ENCODE measurements around the gene RAB44.
A peak's percentile ranks its signal among the peaks of the same experiment; 100 is the strongest.

RAB44 gene

DNA sequence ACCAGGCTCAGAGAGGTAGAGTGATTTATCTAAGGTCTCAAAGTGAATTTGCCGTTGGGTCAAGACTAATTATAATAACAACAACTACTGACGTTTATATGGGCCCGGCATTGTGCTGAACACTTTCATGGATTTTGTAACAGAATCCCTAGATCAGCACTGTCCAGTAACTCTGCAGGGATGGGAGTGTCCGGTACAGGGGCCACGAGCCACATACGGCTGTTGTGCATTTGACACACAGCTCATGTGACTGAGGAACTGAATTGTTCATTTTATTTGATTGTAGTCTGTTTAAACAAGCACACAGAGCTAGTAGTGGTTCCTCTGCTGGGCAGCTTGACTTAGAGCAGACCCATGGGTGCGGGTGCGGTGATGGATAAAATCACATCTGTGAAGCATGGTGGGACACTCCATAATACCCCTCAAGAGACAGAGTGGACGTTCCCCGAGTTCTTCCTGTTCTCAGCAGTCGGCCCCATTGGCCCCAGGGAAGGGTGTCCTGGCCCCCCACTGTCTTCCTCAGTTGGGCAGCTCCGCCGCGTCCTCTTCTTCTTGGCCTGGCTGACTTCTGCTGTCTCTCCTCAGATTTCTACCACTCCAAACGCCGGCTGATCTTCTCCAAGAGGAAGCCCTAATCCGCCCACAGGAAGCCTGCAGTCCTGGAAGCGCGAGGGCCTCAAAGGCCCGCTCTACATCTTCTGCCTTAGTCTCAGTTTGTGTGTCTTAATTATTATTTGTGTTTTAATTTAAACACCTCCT, 12.3 kb upstream of the RAB44 start:
- peak overlapping the region; percentile 99 for H3K9ac ChIP-seq (ENCODE audit: low read length)
- H3K18ac ChIP-seq (ENCODE audit: low read depth in 1 of 2, low read length in 2 of 2) = no peak overlapping the region
- H3K79me1 ChIP-seq (replicated peaks; ENCODE audit: low read length, poor library complexity, severe bottlenecking) = no peaks in the 10 kb centered on the region
- no peak for DNase-seq
- H2BK5ac ChIP-seq (ENCODE audit: low read depth, low read length, poor library complexity, severe bottlenecking) = no peak overlapping the region
- H3K9me3 ChIP-seq (ENCODE audit: control insufficient read depth, low read length) = no peaks in the 10 kb centered on the region
- H2BK15ac ChIP-seq (ENCODE audit: low read depth, poor library complexity, severe bottlenecking) = peak overlapping the region; percentile 71
- no peak overlapping the region for H3K4me3 ChIP-seq (ENCODE audit: insufficient read depth in 1 of 2, low read depth in 1 of 2, low read length in 2 of 2)
- 95% methylated on average over 17 of the region's 20 CpGs for WGBS
- H3K4me2 ChIP-seq (ENCODE audit: low read length, poor library complexity, severe bottlenecking) = no peak overlapping the region
- no peak overlapping the region for H4K91ac ChIP-seq (ENCODE audit: low read length)
- no peak overlapping the region for H2BK120ac ChIP-seq (ENCODE audit: low read depth, low read length)
- H3K23ac ChIP-seq (ENCODE audit: low read length in 2 of 2) = peak overlapping the region in 1 of 2 experiments; percentile 56
- no peak overlapping the region for H3K14ac ChIP-seq (ENCODE audit: low read length in 2 of 2)
- H3K27ac ChIP-seq (ENCODE audit: low read length, poor library complexity, severe bottlenecking) = no peak overlapping the region
- H2AFZ ChIP-seq (ENCODE audit: low read depth, low read length) = no peak overlapping the region
- no peaks in the 10 kb centered on the region for H3K27me3 ChIP-seq (ENCODE audit: control insufficient read depth in 1 of 2, insufficient read depth in 1 of 2, low read length in 2 of 2)
- peaks cover 56 to 70% of the 10 kb centered on the region in 2 experiments for H3K36me3 ChIP-seq (ENCODE audit: control insufficient read depth in 1 of 2, insufficient read depth in 2 of 2, low read depth in 1 of 2, low read length in 2 of 2)
- H2AK5ac ChIP-seq (ENCODE audit: low read length, severe bottlenecking) = no peak overlapping the region
- no peak overlapping the region for H3K4ac ChIP-seq (ENCODE audit: low read depth in 1 of 2, low read length in 2 of 2)
- no peak overlapping the region for H4K8ac ChIP-seq (ENCODE audit: low read length)
- no peak overlapping the region for H2BK12ac ChIP-seq (ENCODE audit: low read length in 2 of 2)
- H3K4me1 ChIP-seq (ENCODE audit: control insufficient read depth, insufficient read depth, low read depth, low read length) = peaks cover 37% of the 10 kb centered on the region

DNA sequence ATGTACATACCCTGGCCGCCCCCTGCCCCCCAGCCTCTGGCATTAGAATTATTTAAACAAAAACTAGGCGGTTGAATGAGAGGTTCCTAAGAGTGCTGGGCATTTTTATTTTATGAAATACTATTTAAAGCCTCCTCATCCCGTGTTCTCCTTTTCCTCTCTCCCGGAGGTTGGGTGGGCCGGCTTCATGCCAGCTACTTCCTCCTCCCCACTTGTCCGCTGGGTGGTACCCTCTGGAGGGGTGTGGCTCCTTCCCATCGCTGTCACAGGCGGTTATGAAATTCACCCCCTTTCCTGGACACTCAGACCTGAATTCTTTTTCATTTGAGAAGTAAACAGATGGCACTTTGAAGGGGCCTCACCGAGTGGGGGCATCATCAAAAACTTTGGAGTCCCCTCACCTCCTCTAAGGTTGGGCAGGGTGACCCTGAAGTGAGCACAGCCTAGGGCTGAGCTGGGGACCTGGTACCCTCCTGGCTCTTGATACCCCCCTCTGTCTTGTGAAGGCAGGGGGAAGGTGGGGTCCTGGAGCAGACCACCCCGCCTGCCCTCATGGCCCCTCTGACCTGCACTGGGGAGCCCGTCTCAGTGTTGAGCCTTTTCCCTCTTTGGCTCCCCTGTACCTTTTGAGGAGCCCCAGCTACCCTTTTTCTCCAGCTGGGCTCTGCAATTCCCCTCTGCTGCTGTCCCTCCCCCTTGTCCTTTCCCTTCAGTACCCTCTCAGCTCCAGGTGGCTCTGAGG, 11.5 kb upstream of the RAB44 start:
- H3K36me3 ChIP-seq (ENCODE audit: control insufficient read depth in 1 of 2, insufficient read depth in 2 of 2, low read depth in 1 of 2, low read length in 2 of 2) = peaks cover 56 to 64% of the 10 kb centered on the region in 2 experiments
- H3K4ac ChIP-seq (ENCODE audit: low read depth in 1 of 2, low read length in 2 of 2) = no peak overlapping the region
- no peak overlapping the region for H2AFZ ChIP-seq (ENCODE audit: low read depth, low read length)
- WGBS = 91% methylated on average over 7 of the region's 11 CpGs
- H3K14ac ChIP-seq (ENCODE audit: low read length in 2 of 2) = no peak overlapping the region
- no peak overlapping the region for H3K23ac ChIP-seq (ENCODE audit: low read length in 2 of 2)
- H3K9ac ChIP-seq (ENCODE audit: low read length) = peak overlapping the region; percentile 99
- H2AK5ac ChIP-seq (ENCODE audit: low read length, severe bottlenecking) = no peak overlapping the region
- H3K79me1 ChIP-seq (replicated peaks; ENCODE audit: low read length, poor library complexity, severe bottlenecking) = no peaks in the 10 kb centered on the region
- no peak overlapping the region for H3K4me2 ChIP-seq (ENCODE audit: low read length, poor library complexity, severe bottlenecking)
- no peak overlapping the region for H3K18ac ChIP-seq (ENCODE audit: low read depth in 1 of 2, low read length in 2 of 2)
- no peak overlapping the region for H4K91ac ChIP-seq (ENCODE audit: low read length)
- H2BK120ac ChIP-seq (ENCODE audit: low read depth, low read length) = no peak overlapping the region
- H2BK12ac ChIP-seq (ENCODE audit: low read length in 2 of 2) = no peak overlapping the region
- no peaks in the 10 kb centered on the region for H3K9me3 ChIP-seq (ENCODE audit: control insufficient read depth, low read length)
- peak overlapping the region; percentile 19 for H4K8ac ChIP-seq (ENCODE audit: low read length)
- peaks cover 37% of the 10 kb centered on the region for H3K4me1 ChIP-seq (ENCODE audit: control insufficient read depth, insufficient read depth, low read depth, low read length)
- no peak for DNase-seq
- peak overlapping the region; percentile 25 for H3K27ac ChIP-seq (ENCODE audit: low read length, poor library complexity, severe bottlenecking)
- no peak overlapping the region for H2BK5ac ChIP-seq (ENCODE audit: low read depth, low read length, poor library complexity, severe bottlenecking)
- peak overlapping the region; percentile 71 for H2BK15ac ChIP-seq (ENCODE audit: low read depth, poor library complexity, severe bottlenecking)
- H3K27me3 ChIP-seq (ENCODE audit: control insufficient read depth in 1 of 2, insufficient read depth in 1 of 2, low read length in 2 of 2) = no peaks in the 10 kb centered on the region
- no peak overlapping the region for H3K4me3 ChIP-seq (ENCODE audit: insufficient read depth in 1 of 2, low read depth in 1 of 2, low read length in 2 of 2)

- no peak overlapping the region for H4K8ac ChIP-seq (ENCODE audit: low read length)
- H4K91ac ChIP-seq (ENCODE audit: low read length) = no peak overlapping the region
- peak overlapping the region; percentile 25 for H3K27ac ChIP-seq (ENCODE audit: low read length, poor library complexity, severe bottlenecking)
- peak overlapping the region in 1 of 2 experiments; percentile 61 for H3K23ac ChIP-seq (ENCODE audit: low read length in 2 of 2)
- no peak overlapping the region for H3K4me2 ChIP-seq (ENCODE audit: low read length, poor library complexity, severe bottlenecking)
- H2BK12ac ChIP-seq (ENCODE audit: low read length in 2 of 2) = no peak overlapping the region
- no peak overlapping the region for H3K4me3 ChIP-seq (ENCODE audit: insufficient read depth in 1 of 2, low read depth in 1 of 2, low read length in 2 of 2)
- peaks cover 56 to 62% of the 10 kb centered on the region in 2 experiments for H3K36me3 ChIP-seq (ENCODE audit: control insufficient read depth in 1 of 2, insufficient read depth in 2 of 2, low read depth in 1 of 2, low read length in 2 of 2)
- no peak overlapping the region for H3K18ac ChIP-seq (ENCODE audit: low read depth in 1 of 2, low read length in 2 of 2)
- DNase-seq = peak; percentile 41
- H2BK5ac ChIP-seq (ENCODE audit: low read depth, low read length, poor library complexity, severe bottlenecking) = no peak overlapping the region
- H3K9ac ChIP-seq (ENCODE audit: low read length) = peak overlapping the region; percentile 99
- H3K79me1 ChIP-seq (replicated peaks; ENCODE audit: low read length, poor library complexity, severe bottlenecking) = no peaks in the 10 kb centered on the region
- H3K4me1 ChIP-seq (ENCODE audit: control insufficient read depth, insufficient read depth, low read depth, low read length) = peaks cover 34% of the 10 kb centered on the region
- H3K9me3 ChIP-seq (ENCODE audit: control insufficient read depth, low read length) = no peaks in the 10 kb centered on the region
- no peaks in the 10 kb centered on the region for H3K27me3 ChIP-seq (ENCODE audit: control insufficient read depth in 1 of 2, insufficient read depth in 1 of 2, low read length in 2 of 2)
- H3K4ac ChIP-seq (ENCODE audit: low read depth in 1 of 2, low read length in 2 of 2) = no peak overlapping the region
- H3K14ac ChIP-seq (ENCODE audit: low read length in 2 of 2) = no peak overlapping the region
- H2BK120ac ChIP-seq (ENCODE audit: low read depth, low read length) = no peak overlapping the region
- H2AK5ac ChIP-seq (ENCODE audit: low read length, severe bottlenecking) = no peak overlapping the region
- WGBS = 92% methylated on average over 7 of the region's 10 CpGs
- no peak overlapping the region for H2BK15ac ChIP-seq (ENCODE audit: low read depth, poor library complexity, severe bottlenecking)
- H2AFZ ChIP-seq (ENCODE audit: low read depth, low read length) = no peak overlapping the region
Observed at GRCh38 chr6:36686668-36687513, 10.7 kb upstream of the RAB44 start.

All from mesenchymal stem cell (in vitro differentiated cells and primary cell).